Fibroblast of lung (primary cell): ENCODE results near the gene COLQ. TPM values are rescaled to one million over a fixed set of nuclear protein-coding genes. Genes with fewer than 3 reads are reported as not detected.

ENCODE experiments used
- DNase-seq, 2 donors: peaks; one replicate each; pipeline versions ENCODE4 v3.0.0 to v3.0.0-alpha.2; 2010; ENCODE audit warnings: low read depth in 2 of 2
- H2AFZ ChIP-seq: 2 replicates; pipeline ENCODE4 v1.5.1; 2012; ENCODE audit warnings: low read length, control low read depth, inconsistent platforms
- H3K27ac ChIP-seq: 2 replicates; pipeline ENCODE4 v1.5.1; 2011; ENCODE audit warnings: low read length, control low read depth; ENCODE audit not compliant: insufficient read depth
- H3K27me3 ChIP-seq: 2 replicates; pipeline ENCODE4 v1.5.1; 2011; ENCODE audit warnings: mild to moderate bottlenecking, low read length; ENCODE audit not compliant: control insufficient read depth, insufficient read depth
- H3K36me3 ChIP-seq: 2 replicates; pipeline ENCODE4 v1.5.1; 2011; ENCODE audit warnings: low read length; ENCODE audit not compliant: control insufficient read depth, insufficient read depth
- H3K4me1 ChIP-seq: 2 replicates; pipeline ENCODE4 v1.5.1; 2011; ENCODE audit warnings: low read length; ENCODE audit not compliant: control insufficient read depth, insufficient read depth; ENCODE audit errors: extremely low read depth
- H3K4me2 ChIP-seq: 2 replicates; pipeline ENCODE4 v1.5.1; 2011; ENCODE audit warnings: low read length, control low read depth; ENCODE audit not compliant: insufficient read depth; ENCODE audit errors: extremely low read depth
- H3K4me3 ChIP-seq, 4 experiments: fragments of 200-600 bp in 1 of 4; sonication (generic) in 1 of 4; replicated peaks in 1 of 4; 2 replicates each; pipeline ENCODE4 v1.5.1; 2011 to 2016; ENCODE audit warnings: low read length in 4 of 4, low read depth in 3 of 4, mild to moderate bottlenecking in 3 of 4, control low read depth in 2 of 4, inconsistent platforms in 1 of 4, mixed read lengths in 1 of 4; ENCODE audit not compliant: insufficient read depth in 1 of 4; ENCODE audit errors: control extremely low read depth in 1 of 4
- H3K79me2 ChIP-seq: 2 replicates; pipeline ENCODE4 v1.5.1; 2012; ENCODE audit warnings: mild to moderate bottlenecking, low read length, inconsistent platforms; ENCODE audit not compliant: control insufficient read depth, insufficient read depth
- H3K9ac ChIP-seq: 2 replicates; pipeline ENCODE4 v1.5.1; 2011; ENCODE audit warnings: mild to moderate bottlenecking, low read length, control low read depth; ENCODE audit not compliant: insufficient read depth
- H3K9me3 ChIP-seq: 2 replicates; pipeline ENCODE4 v1.5.1; 2012; ENCODE audit warnings: low read depth, low read length; ENCODE audit not compliant: control insufficient read depth, insufficient read depth
- H4K20me1 ChIP-seq: 2 replicates; pipeline ENCODE4 v1.5.1; 2011; ENCODE audit warnings: low read length; ENCODE audit not compliant: control insufficient read depth, insufficient read depth; ENCODE audit errors: extremely low read depth
- EZH2 ChIP-seq: IDR thresholded peaks from 2 replicates; pipeline ENCODE4 v1.5.1; 2012; ENCODE audit warnings: low read length, control low read depth, mild to moderate bottlenecking; ENCODE audit errors: missing control alignments
- polyA plus RNA-seq, 2 donors: library from polyadenylated mRNA; depleted of rRNA in 1 of 2; stranded (reverse) in 1 of 2; unstranded in 1 of 2; fragments of >200 nt; gene quantifications; 2 replicates each; pipeline ENCODE4 v1.2.1, GENCODE V29; 2011 to 2012; ENCODE audit warnings: missing spikeins in 1 of 2
- total RNA-seq: library from RNA; depleted of rRNA; stranded (reverse); fragments of >200 nt; gene quantifications from 2 replicates; pipeline ENCODE4 v1.2.1, GENCODE V29; 2014
- TF ChIP-seq, protein P1 (sequence below), 2 donors: IDR thresholded peaks in 1 of 2; conservative IDR thresholded peaks in 1 of 2; 1 replicate in 1 of 2; 2 replicates in 1 of 2; pipeline ENCODE4 v1.5.1; 2011 to 2012; ENCODE audit warnings: low read length in 2 of 2, control low read depth in 1 of 2, inconsistent platforms in 1 of 2, low read depth in 1 of 2, mild to moderate bottlenecking in 1 of 2

Gene COLQ
- total and polyA plus RNA-seq, 2 donors (not counting 1 experiment from before 2014, with no cell fraction given): 0.33 to 0.34 TPM

GRCh38 chr3:15525790-15526189 is 4.3 kb upstream of the COLQ start:
- Histone ChIP-seq H3K36me3 (no peaks in the 10 kb centered on the region), H3K4me1 (no peaks in the 10 kb centered on the region), H3K27me3 (peaks cover 3% of the 10 kb centered on the region), H4K20me1 (no peaks in the 10 kb centered on the region), H3K27ac (no peak overlapping the region), H3K79me2 (no peaks in the 10 kb centered on the region), H3K9me3 (no peaks in the 10 kb centered on the region), H3K4me3 (no peak overlapping the region), H3K9ac (no peak overlapping the region), H3K4me2 (no peak overlapping the region), H2AFZ (no peak overlapping the region)
- DNase-seq: no peak
- TF ChIP-seq, protein P1, sequence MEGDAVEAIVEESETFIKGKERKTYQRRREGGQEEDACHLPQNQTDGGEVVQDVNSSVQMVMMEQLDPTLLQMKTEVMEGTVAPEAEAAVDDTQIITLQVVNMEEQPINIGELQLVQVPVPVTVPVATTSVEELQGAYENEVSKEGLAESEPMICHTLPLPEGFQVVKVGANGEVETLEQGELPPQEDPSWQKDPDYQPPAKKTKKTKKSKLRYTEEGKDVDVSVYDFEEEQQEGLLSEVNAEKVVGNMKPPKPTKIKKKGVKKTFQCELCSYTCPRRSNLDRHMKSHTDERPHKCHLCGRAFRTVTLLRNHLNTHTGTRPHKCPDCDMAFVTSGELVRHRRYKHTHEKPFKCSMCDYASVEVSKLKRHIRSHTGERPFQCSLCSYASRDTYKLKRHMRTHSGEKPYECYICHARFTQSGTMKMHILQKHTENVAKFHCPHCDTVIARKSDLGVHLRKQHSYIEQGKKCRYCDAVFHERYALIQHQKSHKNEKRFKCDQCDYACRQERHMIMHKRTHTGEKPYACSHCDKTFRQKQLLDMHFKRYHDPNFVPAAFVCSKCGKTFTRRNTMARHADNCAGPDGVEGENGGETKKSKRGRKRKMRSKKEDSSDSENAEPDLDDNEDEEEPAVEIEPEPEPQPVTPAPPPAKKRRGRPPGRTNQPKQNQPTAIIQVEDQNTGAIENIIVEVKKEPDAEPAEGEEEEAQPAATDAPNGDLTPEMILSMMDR (conservative IDR thresholded peaks at IDR 0.05 in 1 of 2, IDR thresholded peaks at IDR 0.05 in 1 of 2; ENCODE audit: low read depth in 1 of 2, low read length in 2 of 2): no peak
- TF ChIP-seq EZH2: no peak

DNA sequence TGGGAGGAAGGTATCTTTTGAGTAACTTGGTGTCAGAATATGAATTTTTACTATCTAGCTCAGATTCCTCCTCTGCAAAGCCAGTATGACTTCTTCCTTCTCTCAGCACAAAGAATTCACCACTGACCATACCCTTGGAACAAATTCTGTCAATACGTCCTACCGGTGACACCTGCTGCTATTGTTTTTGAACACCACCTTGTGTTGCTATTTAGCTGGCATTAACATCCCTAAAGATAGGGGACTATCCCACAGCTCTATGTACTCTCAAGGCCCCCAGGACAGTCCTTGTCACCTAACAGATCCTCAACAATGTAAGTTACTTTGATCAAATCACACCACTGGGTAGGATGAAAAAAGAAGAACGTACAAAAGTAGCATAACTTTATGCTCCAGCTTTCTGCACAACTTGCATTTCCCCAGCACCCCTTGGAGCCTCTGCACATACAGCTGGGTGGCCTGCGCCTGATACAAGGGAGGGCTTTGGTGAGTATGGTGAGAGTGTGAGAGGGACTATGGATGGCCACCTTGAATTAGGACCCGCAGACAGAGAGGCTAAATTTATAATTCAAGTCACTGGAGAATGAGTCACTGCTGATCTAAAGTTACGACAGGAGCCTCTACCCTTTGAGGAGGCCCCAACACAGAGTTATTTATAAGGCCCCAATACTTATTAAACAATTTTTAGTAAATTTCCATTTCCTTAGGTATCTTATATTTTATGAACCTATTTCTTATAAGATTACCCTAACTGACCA is 2.3 kb upstream of the COLQ start:
- no peak overlapping the region for H3K4me2 ChIP-seq
- H3K27me3 ChIP-seq: peaks cover 3% of the 10 kb centered on the region
- H3K36me3 ChIP-seq: no peaks in the 10 kb centered on the region
- no peak overlapping the region for H3K4me3 ChIP-seq
- H3K9ac ChIP-seq: no peak overlapping the region
- TF ChIP-seq EZH2: no peak
- TF ChIP-seq, protein P1 (conservative IDR thresholded peaks at IDR 0.05 in 1 of 2, IDR thresholded peaks at IDR 0.05 in 1 of 2; ENCODE audit: low read depth in 1 of 2, low read length in 2 of 2): no peak
- no peak overlapping the region for H2AFZ ChIP-seq
- no peaks in the 10 kb centered on the region for H3K79me2 ChIP-seq
- no peak overlapping the region for H3K27ac ChIP-seq
- H3K9me3 ChIP-seq: no peaks in the 10 kb centered on the region
- no peaks in the 10 kb centered on the region for H4K20me1 ChIP-seq
- H3K4me1 ChIP-seq: no peaks in the 10 kb centered on the region
- DNase-seq: no peak

DNA sequence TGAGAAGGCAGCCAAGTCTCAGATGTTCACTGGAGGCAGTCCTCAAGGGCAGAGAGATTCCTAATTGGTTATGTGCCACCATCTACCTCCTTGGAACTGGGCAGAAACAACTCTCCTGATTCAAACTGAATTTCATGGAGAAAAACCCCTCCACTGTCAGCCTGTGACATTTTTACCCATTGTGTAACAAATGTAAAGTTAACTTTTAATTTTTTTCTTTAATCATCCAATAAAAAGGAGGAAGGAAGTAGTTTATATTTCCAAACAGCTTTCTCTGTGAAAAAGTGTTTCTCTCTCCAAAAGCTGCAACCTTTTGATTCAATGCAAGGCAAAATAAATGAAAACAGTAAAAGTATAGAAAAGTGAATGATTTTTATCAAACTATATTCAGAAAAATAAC is 510 bp upstream of the COLQ start:
- H2AFZ ChIP-seq: no peak overlapping the region
- DNase-seq: no peak
- no peak overlapping the region for H3K9ac ChIP-seq
- no peaks in the 10 kb centered on the region for H3K79me2 ChIP-seq
- H3K27ac ChIP-seq: no peak overlapping the region
- TF ChIP-seq EZH2: no peak
- TF ChIP-seq, protein P1 (conservative IDR thresholded peaks at IDR 0.05 in 1 of 2, IDR thresholded peaks at IDR 0.05 in 1 of 2; ENCODE audit: low read depth in 1 of 2, low read length in 2 of 2): no peak
- no peak overlapping the region for H3K4me2 ChIP-seq
- H3K9me3 ChIP-seq: no peaks in the 10 kb centered on the region
- peaks cover 3% of the 10 kb centered on the region for H3K27me3 ChIP-seq
- H3K4me1 ChIP-seq: no peaks in the 10 kb centered on the region
- H3K4me3 ChIP-seq: no peak overlapping the region
- H4K20me1 ChIP-seq: no peaks in the 10 kb centered on the region
- no peaks in the 10 kb centered on the region for H3K36me3 ChIP-seq
